K562 (cell line): ENCODE measurements around the gene ACAP3. TPM values are rescaled to one million over a fixed set of nuclear protein-coding genes. Genes with fewer than 3 reads are reported as not detected.

Experiments used
- ATAC-seq: fragments of 200-7000 bp; cut with Tn5 transposase; 3 replicates; pipeline ENCODE4 v1.9.1; 2020; ENCODE audit warnings: moderate library complexity
- BruUV-seq: library from RNA; stranded (reverse); fragments of 400-500 nt; replicated peaks from 2 replicates; lab custom pipeline; 2021; lab: Mats Ljungman, UMichigan
- CTCF ChIA-PET: fragments of 300-600 bp; formaldehyde crosslinking; extraction: SDS; loops from one replicate; lab custom pipeline; 2021; ENCODE audit warnings: low intra/inter-chr PET ratio; lab: Yijun Ruan, JAX
- POLR2A ChIA-PET: fragments of 300-600, 350-650 bp; sonication (Branson Sonifier 250); formaldehyde crosslinking; extraction: SDS; loops from one replicate; lab custom pipeline; 2021; ENCODE audit warnings: antibody characterized with exemption, inconsistent platforms; lab: Yijun Ruan, JAX
- DNase-seq, 4 experiments: peaks; one replicate each; pipeline versions ENCODE4 v3.0.0 to v3.0.0-alpha.2; 2011 to 2018; ENCODE audit warnings: low spot score in 3 of 4, mixed read lengths in 3 of 4; ENCODE audit errors: extremely low read depth in 1 of 4
- FAIRE-seq: peaks from 2 replicates; lab custom pipeline; 2011; peaks lifted over from hg19 to GRCh38; lab: Jason Lieb, UNC
- H2AFZ ChIP-seq: 2 replicates; pipeline ENCODE4 v1.6.0; 2011; ENCODE audit warnings: low read depth, low read length, control low read depth, inconsistent platforms
- H3K27ac ChIP-seq: fragments of 200-600 bp; 3 replicates; pipeline ENCODE4 v1.8.0; 2011; ENCODE audit warnings: low read depth, mild to moderate bottlenecking, control low read depth, inconsistent platforms, low read length, moderate library complexity, mixed read lengths; ENCODE audit errors: extremely low read depth
- H3K27me3 ChIP-seq, 2 experiments: fragments of 300-600 bp in 1 of 2; 2 replicates in 1 of 2; 3 replicates in 1 of 2; pipeline versions ENCODE4 v1.6.0 to v1.8.0; 2011; ENCODE audit warnings: inconsistent platforms in 2 of 2, low read length in 2 of 2, mild to moderate bottlenecking in 1 of 2, mixed read lengths in 1 of 2, moderate library complexity in 1 of 2; ENCODE audit not compliant: control insufficient read depth in 2 of 2, insufficient read depth in 2 of 2
- H3K36me3 ChIP-seq: fragments of 300-600 bp; 3 replicates; pipeline ENCODE4 v1.8.0; 2011; ENCODE audit warnings: mild to moderate bottlenecking, low read length, inconsistent platforms; ENCODE audit not compliant: control insufficient read depth, insufficient read depth
- H3K4me1 ChIP-seq, 2 experiments: fragments of 200-600 bp in 1 of 2; replicated peaks in 1 of 2; 2 replicates in 1 of 2; 3 replicates in 1 of 2; pipeline versions ENCODE4 v1.5.1 to v1.8.0; 2011; ENCODE audit warnings: inconsistent platforms in 2 of 2, low read length in 2 of 2, mild to moderate bottlenecking in 1 of 2, mixed read lengths in 1 of 2, moderate library complexity in 1 of 2; ENCODE audit not compliant: control insufficient read depth in 2 of 2, insufficient read depth in 2 of 2
- H3K4me2 ChIP-seq: 2 replicates; pipeline ENCODE4 v1.6.1; 2011; ENCODE audit warnings: low read length, control low read depth, inconsistent platforms, mixed read lengths; ENCODE audit not compliant: insufficient read depth
- H3K4me3 ChIP-seq: fragments of 200-600 bp; sonication (generic), shearing (Covaris generic); 2 replicates; pipeline ENCODE4 v1.5.1; 2016; ENCODE audit warnings: control low read depth, inconsistent platforms
- H3K79me2 ChIP-seq: fragments of 200-600 bp; 3 replicates; pipeline ENCODE4 v1.8.0; 2011; ENCODE audit warnings: low read length, inconsistent platforms; ENCODE audit not compliant: control insufficient read depth, insufficient read depth
- H3K9ac ChIP-seq, 2 experiments: 2 replicates each; pipeline versions ENCODE4 v1.6.0 to v1.6.1; 2011; ENCODE audit warnings: low read depth in 2 of 2, low read length in 2 of 2, control low read depth in 1 of 2, inconsistent platforms in 1 of 2, mild to moderate bottlenecking in 1 of 2, mixed read lengths in 1 of 2; ENCODE audit not compliant: insufficient read depth in 1 of 2
- H3K9me1 ChIP-seq: one replicate; pipeline ENCODE4 v1.6.0; 2011; ENCODE audit warnings: inconsistent platforms, mild to moderate bottlenecking, low read length, moderate library complexity; ENCODE audit not compliant: control insufficient read depth, insufficient read depth
- H3K9me3 ChIP-seq: replicated peaks from 2 replicates; pipeline ENCODE4 v1.5.1; 2011; ENCODE audit warnings: low read depth, low read length, inconsistent platforms; ENCODE audit not compliant: control insufficient read depth, insufficient read depth
- H4K20me1 ChIP-seq: replicated peaks from 2 replicates; pipeline ENCODE4 v1.6.1; 2011; ENCODE audit warnings: low read length, inconsistent platforms, mixed read lengths; ENCODE audit not compliant: control insufficient read depth, insufficient read depth
- HMGN3 ChIP-seq: IDR thresholded peaks from 2 replicates; pipeline ENCODE4 v1.6.1; 2011; ENCODE audit warnings: borderline replicate concordance, low read depth, mild to moderate bottlenecking, mixed read lengths, low read length; ENCODE audit not compliant: insufficient read length; ENCODE audit errors: extremely low read depth
- LEF1 ChIP-seq: fragments of 450-650 bp; IDR thresholded peaks from 2 replicates; pipeline ENCODE4 v1.6.1; 2016; ENCODE audit warnings: mild to moderate bottlenecking
- SIRT6 ChIP-seq: IDR thresholded peaks from one replicate; pipeline ENCODE4 v1.6.1; 2012; ENCODE audit warnings: low read depth, mild to moderate bottlenecking, control low read depth, inconsistent platforms, low read length, moderate library complexity
- SP1 ChIP-seq: sonication (generic); formaldehyde crosslinking; IDR thresholded peaks from 2 replicates; pipeline ENCODE4 v1.8.1; 2022; ENCODE audit warnings: mild to moderate bottlenecking, missing genetic modification reagents
- SUPT5H ChIP-seq: fragments of 450-650 bp; IDR thresholded peaks from 2 replicates; pipeline ENCODE4 v1.6.1; 2016
- TRIM24 ChIP-seq, 2 experiments: fragments of 450-650 bp; IDR thresholded peaks; 2 replicates each; pipeline ENCODE4 v1.6.1; 2016
- WGBS: fragments of 100-300 bp; shearing (Covaris generic); methylation state at CpG from one replicate; pipeline ENCODE4 v1.1.6; 2016; ENCODE audit warnings: low coverage, mixed read lengths; ENCODE audit not compliant: insufficient coverage; ENCODE audit errors: missing lambda C conversion rate; 5-methylcytosine and 5-hydroxymethylcytosine counted together
- in situ Hi-C: fragments of 300-500 bp; cut with MboI; formaldehyde crosslinking; loops from 4 replicates; pipeline ENCODE4 v1.15.0; 2018; ENCODE audit warnings: inconsistent platforms, mixed read lengths
- intact Hi-C: fragments of 100-400 bp; cut with micrococcal nuclease; formaldehyde crosslinking; loops from 2 replicates; pipeline ENCODE4 v1.14.2; 2022
- polyA plus RNA-seq, 8 experiments: library from polyadenylated mRNA; depleted of rRNA in 4 of 8; stranded (reverse) in 5 of 8; unstranded in 3 of 8; fragments of >200 nt; fragmentation: Nextera tagmentation in 2 of 8; fragmentation: Illumina TruSeq in 1 of 8; extraction: Ambion mirVana in 2 of 8; extraction: Trizol in 1 of 8; gene quantifications; 2 replicates each; pipeline versions ENCODE4 v1.2.1 to v1.2.3, GENCODE V29; 2011 to 2014; ENCODE audit warnings: inconsistent platforms in 1 of 8, missing spikeins in 1 of 8
- total RNA-seq, 7 experiments: library from RNA; depleted of rRNA in 6 of 7; stranded (reverse); fragments of >200 nt in 6 of 7; fragmentation: Illumina TruSeq in 2 of 7; extraction: Trizol in 2 of 7; gene quantifications; 2 replicates each; pipeline versions ENCODE4 v1.2.1 to v1.2.3, GENCODE V29; 2011 to 2021; ENCODE audit warnings: low replicate concordance in 1 of 7
- TF ChIP-seq, protein P1 (sequence below): fragments of 450-650 bp; IDR thresholded peaks from 2 replicates; pipeline ENCODE4 v1.6.1; 2018; ENCODE audit not compliant: partially characterized antibody
- TF ChIP-seq, protein P2 (sequence below): sonication (generic); formaldehyde crosslinking; IDR thresholded peaks from 2 replicates; pipeline ENCODE4 v1.8.1; 2023; ENCODE audit warnings: missing genetic modification reagents, mild to moderate bottlenecking, borderline replicate concordance
- TF ChIP-seq, protein P3 (sequence below): fragments of 450-650 bp; IDR thresholded peaks from 2 replicates; pipeline ENCODE4 v1.6.1; 2016; ENCODE audit warnings: mild to moderate bottlenecking

Gene ACAP3
- total and polyA plus RNA-seq, 9 of the 15 experiments (the other 6 are each of a cell fraction or from before 2014, with no cell fraction given) = 0.01 to 49.0 (median 12.0) TPM

DNA sequence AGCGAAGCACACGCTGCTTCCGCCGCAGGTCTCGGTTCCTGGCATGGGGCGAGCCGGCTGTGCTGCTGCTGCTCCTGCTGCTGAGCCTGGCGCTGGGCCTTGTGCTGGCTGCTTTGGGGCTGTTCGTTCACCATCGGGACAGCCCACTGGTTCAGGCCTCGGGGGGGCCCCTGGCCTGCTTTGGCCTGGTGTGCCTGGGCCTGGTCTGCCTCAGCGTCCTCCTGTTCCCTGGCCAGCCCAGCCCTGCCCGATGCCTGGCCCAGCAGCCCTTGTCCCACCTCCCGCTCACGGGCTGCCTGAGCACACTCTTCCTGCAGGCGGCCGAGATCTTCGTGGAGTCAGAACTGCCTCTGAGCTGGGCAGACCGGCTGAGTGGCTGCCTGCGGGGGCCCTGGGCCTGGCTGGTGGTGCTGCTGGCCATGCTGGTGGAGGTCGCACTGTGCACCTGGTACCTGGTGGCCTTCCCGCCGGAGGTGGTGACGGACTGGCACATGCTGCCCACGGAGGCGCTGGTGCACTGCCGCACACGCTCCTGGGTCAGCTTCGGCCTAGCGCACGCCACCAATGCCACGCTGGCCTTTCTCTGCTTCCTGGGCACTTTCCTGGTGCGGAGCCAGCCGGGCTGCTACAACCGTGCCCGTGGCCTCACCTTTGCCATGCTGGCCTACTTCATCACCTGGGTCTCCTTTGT is 26.0 kb upstream of the ACAP3 start:
- H3K36me3 ChIP-seq = peaks cover 41% of the 10 kb centered on the region; the same call in 1 of the 3 replicates
- ATAC-seq = no peak; the same call in 2 of the 3 replicates
- no TSS peak for BruUV-seq
- ChIA-PET POLR2A (interaction anchor here (0.6 to 1.5 kb wide), 4 partner anchors 8 to 351 kb away, joined by 3 to 6 read pairs (median 3); no protein-coding TSS in a partner anchor), CTCF (no interaction called here)
- H3K4me1 ChIP-seq = peaks cover 0 to 96% of the 10 kb centered on the region in 2 experiments; a peak in 2 of 5 replicates
- peaks cover 2% of the 10 kb centered on the region; the same call in 1 of the 3 replicates for H3K79me2 ChIP-seq
- 93% methylated on average over 31 of the region's 36 CpGs for WGBS
- peak overlapping the region in 1 of 2 experiments; percentile 40; a peak in 1 of 4 replicates for H3K9ac ChIP-seq
- in situ Hi-C loops (no loop called here), intact Hi-C loops (no loop called here)
- no peak overlapping the region for H3K4me3 ChIP-seq
- no peaks in the 10 kb centered on the region for H3K27me3 ChIP-seq
- no peak for FAIRE-seq
- H3K9me1 ChIP-seq = peaks cover 7% of the 10 kb centered on the region
- no peak for DNase-seq
- no peak overlapping the region for H3K4me2 ChIP-seq
- H4K20me1 ChIP-seq = peaks cover 16% of the 10 kb centered on the region; the same call in 1 of the 2 replicates
- H3K9me3 ChIP-seq = peaks cover 6% of the 10 kb centered on the region
- no peak overlapping the region for H3K27ac ChIP-seq
- no peak overlapping the region for H2AFZ ChIP-seq
- TF ChIP-seq, protein P1, sequence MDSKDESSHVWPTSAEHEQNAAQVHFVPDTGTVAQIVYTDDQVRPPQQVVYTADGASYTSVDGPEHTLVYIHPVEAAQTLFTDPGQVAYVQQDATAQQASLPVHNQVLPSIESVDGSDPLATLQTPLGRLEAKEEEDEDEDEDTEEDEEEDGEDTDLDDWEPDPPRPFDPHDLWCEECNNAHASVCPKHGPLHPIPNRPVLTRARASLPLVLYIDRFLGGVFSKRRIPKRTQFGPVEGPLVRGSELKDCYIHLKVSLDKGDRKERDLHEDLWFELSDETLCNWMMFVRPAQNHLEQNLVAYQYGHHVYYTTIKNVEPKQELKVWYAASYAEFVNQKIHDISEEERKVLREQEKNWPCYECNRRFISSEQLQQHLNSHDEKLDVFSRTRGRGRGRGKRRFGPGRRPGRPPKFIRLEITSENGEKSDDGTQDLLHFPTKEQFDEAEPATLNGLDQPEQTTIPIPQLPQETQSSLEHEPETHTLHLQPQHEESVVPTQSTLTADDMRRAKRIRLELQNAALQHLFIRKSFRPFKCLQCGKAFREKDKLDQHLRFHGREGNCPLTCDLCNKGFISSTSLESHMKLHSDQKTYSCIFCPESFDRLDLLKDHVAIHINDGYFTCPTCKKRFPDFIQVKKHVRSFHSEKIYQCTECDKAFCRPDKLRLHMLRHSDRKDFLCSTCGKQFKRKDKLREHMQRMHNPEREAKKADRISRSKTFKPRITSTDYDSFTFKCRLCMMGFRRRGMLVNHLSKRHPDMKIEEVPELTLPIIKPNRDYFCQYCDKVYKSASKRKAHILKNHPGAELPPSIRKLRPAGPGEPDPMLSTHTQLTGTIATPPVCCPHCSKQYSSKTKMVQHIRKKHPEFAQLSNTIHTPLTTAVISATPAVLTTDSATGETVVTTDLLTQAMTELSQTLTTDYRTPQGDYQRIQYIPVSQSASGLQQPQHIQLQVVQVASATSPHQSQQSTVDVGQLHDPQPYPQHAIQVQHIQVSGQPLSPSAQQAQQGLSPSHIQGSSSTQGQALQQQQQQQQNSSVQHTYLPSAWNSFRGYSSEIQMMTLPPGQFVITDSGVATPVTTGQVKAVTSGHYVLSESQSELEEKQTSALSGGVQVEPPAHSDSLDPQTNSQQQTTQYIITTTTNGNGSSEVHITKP = peak; percentile 18
- TF ChIP-seq, protein P2, sequence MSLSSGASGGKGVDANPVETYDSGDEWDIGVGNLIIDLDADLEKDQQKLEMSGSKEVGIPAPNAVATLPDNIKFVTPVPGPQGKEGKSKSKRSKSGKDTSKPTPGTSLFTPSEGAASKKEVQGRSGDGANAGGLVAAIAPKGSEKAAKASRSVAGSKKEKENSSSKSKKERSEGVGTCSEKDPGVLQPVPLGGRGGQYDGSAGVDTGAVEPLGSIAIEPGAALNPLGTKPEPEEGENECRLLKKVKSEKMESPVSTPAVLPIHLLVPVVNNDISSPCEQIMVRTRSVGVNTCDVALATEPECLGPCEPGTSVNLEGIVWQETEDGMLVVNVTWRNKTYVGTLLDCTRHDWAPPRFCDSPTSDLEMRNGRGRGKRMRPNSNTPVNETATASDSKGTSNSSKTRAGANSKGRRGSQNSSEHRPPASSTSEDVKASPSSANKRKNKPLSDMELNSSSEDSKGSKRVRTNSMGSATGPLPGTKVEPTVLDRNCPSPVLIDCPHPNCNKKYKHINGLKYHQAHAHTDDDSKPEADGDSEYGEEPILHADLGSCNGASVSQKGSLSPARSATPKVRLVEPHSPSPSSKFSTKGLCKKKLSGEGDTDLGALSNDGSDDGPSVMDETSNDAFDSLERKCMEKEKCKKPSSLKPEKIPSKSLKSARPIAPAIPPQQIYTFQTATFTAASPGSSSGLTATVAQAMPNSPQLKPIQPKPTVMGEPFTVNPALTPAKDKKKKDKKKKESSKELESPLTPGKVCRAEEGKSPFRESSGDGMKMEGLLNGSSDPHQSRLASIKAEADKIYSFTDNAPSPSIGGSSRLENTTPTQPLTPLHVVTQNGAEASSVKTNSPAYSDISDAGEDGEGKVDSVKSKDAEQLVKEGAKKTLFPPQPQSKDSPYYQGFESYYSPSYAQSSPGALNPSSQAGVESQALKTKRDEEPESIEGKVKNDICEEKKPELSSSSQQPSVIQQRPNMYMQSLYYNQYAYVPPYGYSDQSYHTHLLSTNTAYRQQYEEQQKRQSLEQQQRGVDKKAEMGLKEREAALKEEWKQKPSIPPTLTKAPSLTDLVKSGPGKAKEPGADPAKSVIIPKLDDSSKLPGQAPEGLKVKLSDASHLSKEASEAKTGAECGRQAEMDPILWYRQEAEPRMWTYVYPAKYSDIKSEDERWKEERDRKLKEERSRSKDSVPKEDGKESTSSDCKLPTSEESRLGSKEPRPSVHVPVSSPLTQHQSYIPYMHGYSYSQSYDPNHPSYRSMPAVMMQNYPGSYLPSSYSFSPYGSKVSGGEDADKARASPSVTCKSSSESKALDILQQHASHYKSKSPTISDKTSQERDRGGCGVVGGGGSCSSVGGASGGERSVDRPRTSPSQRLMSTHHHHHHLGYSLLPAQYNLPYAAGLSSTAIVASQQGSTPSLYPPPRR (CRISPR knock-in tag) = no peak
- TF ChIP-seq HMGN3 (peak; percentile 45), SIRT6 (peak; percentile 56), SP1 (CRISPR knock-in tag) (no peak), SUPT5H (peak; percentile 69; the same call in 1 of the 2 replicates), LEF1 (no peak), TRIM24 (IDR thresholded peaks at IDR 0.05) (no peak)
- TF ChIP-seq, protein P3, sequence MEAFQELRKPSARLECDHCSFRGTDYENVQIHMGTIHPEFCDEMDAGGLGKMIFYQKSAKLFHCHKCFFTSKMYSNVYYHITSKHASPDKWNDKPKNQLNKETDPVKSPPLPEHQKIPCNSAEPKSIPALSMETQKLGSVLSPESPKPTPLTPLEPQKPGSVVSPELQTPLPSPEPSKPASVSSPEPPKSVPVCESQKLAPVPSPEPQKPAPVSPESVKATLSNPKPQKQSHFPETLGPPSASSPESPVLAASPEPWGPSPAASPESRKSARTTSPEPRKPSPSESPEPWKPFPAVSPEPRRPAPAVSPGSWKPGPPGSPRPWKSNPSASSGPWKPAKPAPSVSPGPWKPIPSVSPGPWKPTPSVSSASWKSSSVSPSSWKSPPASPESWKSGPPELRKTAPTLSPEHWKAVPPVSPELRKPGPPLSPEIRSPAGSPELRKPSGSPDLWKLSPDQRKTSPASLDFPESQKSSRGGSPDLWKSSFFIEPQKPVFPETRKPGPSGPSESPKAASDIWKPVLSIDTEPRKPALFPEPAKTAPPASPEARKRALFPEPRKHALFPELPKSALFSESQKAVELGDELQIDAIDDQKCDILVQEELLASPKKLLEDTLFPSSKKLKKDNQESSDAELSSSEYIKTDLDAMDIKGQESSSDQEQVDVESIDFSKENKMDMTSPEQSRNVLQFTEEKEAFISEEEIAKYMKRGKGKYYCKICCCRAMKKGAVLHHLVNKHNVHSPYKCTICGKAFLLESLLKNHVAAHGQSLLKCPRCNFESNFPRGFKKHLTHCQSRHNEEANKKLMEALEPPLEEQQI = no peak
